DMS 273 (cell line): ENCODE data around the gene ELAVL1.
"Not testable (repeated sequence)": the region's sequence is repeated elsewhere in the genome, so short reads cannot be mapped to it uniquely, and the experiment has no call there.

Experiments
- DNase-seq: peaks from one replicate; lab custom pipeline; 2025; ENCODE audit not compliant: unreplicated experiment; lab: John Stamatoyannopoulos, UW

The ELAVL1 gene

GRCh38 chr19:7924241-7924640 is 81.2 kb downstream of the ELAVL1 start:
- peak; percentile 35 for DNase-seq

GRCh38 chr19:7923295-7924191 is 81.9 kb downstream of the ELAVL1 start:
- DNase-seq, result no peak

GRCh38 chr19:7922836-7923195 is 82.6 kb downstream of the ELAVL1 start:
- DNase-seq, result no peak

GRCh38 chr19:7921967-7922835 is 83.2 kb downstream of the ELAVL1 start:
- DNase-seq, result no peak

GRCh38 chr19:7921302-7921966 is 84.0 kb downstream of the ELAVL1 start:
- DNase-seq, result peak; percentile 75

GRCh38 chr19:7920519-7921301 is 84.7 kb downstream of the ELAVL1 start:
- peak; percentile 97 for DNase-seq

GRCh38 chr19:7919610-7920518 is 85.6 kb downstream of the ELAVL1 start, which contains the start of gene SNAPC2:
Gene SNAPC2 (plus strand): TSS chr19:7920338. CDS start chr19:7920367, 29 bp downstream.
- DNase-seq, result peak; percentile 98

- DNase-seq, result no peak
These were observed 86.6 kb downstream of the ELAVL1 start for GRCh38 chr19:7918615-7919421.

GRCh38 chr19:7918062-7918614 is 87.3 kb downstream of the ELAVL1 start:
- DNase-seq, result not testable (repeated sequence)

GRCh38 chr19:7917267-7918061 is 88.0 kb downstream of the ELAVL1 start:
- peak; percentile 89 for DNase-seq

- no peak for DNase-seq
These were observed 88.5 kb downstream of the ELAVL1 start for GRCh38 chr19:7916955-7917266.

GRCh38 chr19:7916103-7916954 is 89.1 kb downstream of the ELAVL1 start:
- peak; percentile 74 for DNase-seq

GRCh38 chr19:7915250-7916102 is 90.0 kb downstream of the ELAVL1 start:
- DNase-seq, result no peak

- peak; percentile 42 for DNase-seq
These were observed 90.8 kb downstream of the ELAVL1 start, which contains the start of gene TGFBR3L for GRCh38 chr19:7914598-7915045. Gene TGFBR3L (plus strand): TSS chr19:7914830.

GRCh38 chr19:7914099-7914498 is 91.3 kb downstream of the ELAVL1 start:
- no peak for DNase-seq

GRCh38 chr19:7913652-7914051 is 91.8 kb downstream of the ELAVL1 start:
- DNase-seq, result no peak
